ENCODE data around the gene GPBAR1.

The GPBAR1 gene

GRCh38 chr2:218284106-218284811 lies 23.4 kb downstream of the GPBAR1 start:
- peak in 2 of 4 experiments; percentile 35 to 48 for DNase-seq (ENCODE audit: low read depth in 4 of 4, low spot score in 1 of 4)

- DNase-seq (ENCODE audit: low read depth in 4 of 4, low spot score in 1 of 4) = no peak
Measured at GRCh38 chr2:218285604-218286003, 24.8 kb downstream of the GPBAR1 start.

- DNase-seq (ENCODE audit: low read depth in 4 of 4, low spot score in 1 of 4) = peak in 3 of 4 experiments; percentile 51 to 71 (median 60)
Measured at GRCh38 chr2:218286570-218287459, 26.0 kb downstream of the GPBAR1 start.

GRCh38 chr2:218289639-218290315 lies 29.0 kb downstream of the GPBAR1 start:
- DNase-seq (ENCODE audit: low read depth in 4 of 4, low spot score in 1 of 4) = no peak

GRCh38 chr2:218290316-218291261 lies 29.8 kb downstream of the GPBAR1 start:
- DNase-seq (ENCODE audit: low read depth in 4 of 4, low spot score in 1 of 4) = no peak

- no peak for DNase-seq (ENCODE audit: low read depth in 4 of 4, low spot score in 1 of 4)
Measured at GRCh38 chr2:218291318-218292047, 30.7 kb downstream of the GPBAR1 start.

- DNase-seq (ENCODE audit: low read depth in 4 of 4, low spot score in 1 of 4) = peak in 3 of 4 experiments; percentile 55 to 66 (median 66)
Measured at GRCh38 chr2:218292048-218293014, 31.5 kb downstream of the GPBAR1 start, which contains the start of gene TMBIM1. TMBIM1 (minus strand) TSS chr2:218292503; CDS start chr2:218282141, 10,362 bp downstream.

GRCh38 chr2:218293715-218294429 lies 33.1 kb downstream of the GPBAR1 start:
- DNase-seq (ENCODE audit: low read depth in 4 of 4, low spot score in 1 of 4) = no peak

GRCh38 chr2:218294430-218295022 lies 33.7 kb downstream of the GPBAR1 start:
- DNase-seq (ENCODE audit: low read depth in 4 of 4, low spot score in 1 of 4) = no peak

- DNase-seq (ENCODE audit: low read depth in 4 of 4, low spot score in 1 of 4) = no peak
Measured at GRCh38 chr2:218295029-218295428, 34.2 kb downstream of the GPBAR1 start.

GRCh38 chr2:218296200-218296599 lies 35.4 kb downstream of the GPBAR1 start:
- DNase-seq (ENCODE audit: low read depth in 4 of 4, low spot score in 1 of 4) = no peak

GRCh38 chr2:218296847-218297246 lies 36.0 kb downstream of the GPBAR1 start:
- DNase-seq (ENCODE audit: low read depth in 4 of 4, low spot score in 1 of 4) = no peak

- no peak for DNase-seq (ENCODE audit: low read depth in 4 of 4, low spot score in 1 of 4)
Measured at GRCh38 chr2:218298314-218298875, 37.6 kb downstream of the GPBAR1 start.

GRCh38 chr2:218300141-218300540 lies 39.3 kb downstream of the GPBAR1 start:
- DNase-seq (ENCODE audit: low read depth in 4 of 4, low spot score in 1 of 4) = no peak

- peak; percentile 66 to 83 (median 80) for DNase-seq (ENCODE audit: low read depth in 4 of 4, low spot score in 1 of 4)
Measured at GRCh38 chr2:218301176-218301819, 40.5 kb downstream of the GPBAR1 start.

- DNase-seq (ENCODE audit: low read depth in 4 of 4, low spot score in 1 of 4) = no peak
Measured at GRCh38 chr2:218305383-218305782, 44.6 kb downstream of the GPBAR1 start.

Data from stimulated activated CD4-positive, alpha-beta T cell treated with anti-CD3 and anti-CD28 coated beads, Interleukin-1b, Interleukin-23, amount 100 ng/mL, for 24 hours (primary cell).